ENCODE data around the gene KLHDC10. TPM values are rescaled to one million over a fixed set of nuclear protein-coding genes. Genes with fewer than 3 reads are reported as not detected.

Gene KLHDC10
- polyA plus RNA-seq, 1 donor (not counting 4 experiments of a cell fraction or from before 2014, with no cell fraction given) = 22.7 TPM

- Histone ChIP-seq H3K9me3 (ENCODE audit: control insufficient read depth, low read depth, low read length) (no peaks in the 10 kb centered on the region), H3K36me3 (ENCODE audit: control insufficient read depth in 2 of 2, extremely low read depth in 1 of 2, insufficient read depth in 2 of 2, low read length in 2 of 2) (peaks cover 12 to 13% of the 10 kb centered on the region in 2 experiments), H4K20me1 (ENCODE audit: control insufficient read depth, extremely low read depth, insufficient read depth, low read length) (no peaks in the 10 kb centered on the region), H3K4me3 (ENCODE audit: control insufficient read depth in 2 of 3, extremely low read depth in 1 of 3, insufficient read depth in 2 of 3, low read depth in 1 of 3, low read length in 3 of 3) (no peak overlapping the region), H3K9ac (ENCODE audit: control insufficient read depth, extremely low read depth, insufficient read depth, low read length) (no peak overlapping the region), H3K27me3 (ENCODE audit: control insufficient read depth, extremely low read depth, insufficient read depth, low read length) (no peaks in the 10 kb centered on the region), H3K9me1 (ENCODE audit: control insufficient read depth, extremely low read depth, insufficient read depth, low read length) (no peaks in the 10 kb centered on the region), H3K79me2 (ENCODE audit: control insufficient read depth, insufficient read depth, low read length) (no peaks in the 10 kb centered on the region), H2AFZ (ENCODE audit: control insufficient read depth, low read length) (no peak overlapping the region), H3K4me2 (ENCODE audit: control insufficient read depth, extremely low read depth, insufficient read depth, low read depth, low read length) (no peak overlapping the region), H3K4me1 (ENCODE audit: control insufficient read depth, extremely low read depth, insufficient read depth, low read length) (peaks cover 4% of the 10 kb centered on the region), H3K27ac (ENCODE audit: control insufficient read depth, insufficient read depth, low read length) (no peak overlapping the region)
- TF ChIP-seq EZH2 (IDR thresholded peaks at IDR 0.05; ENCODE audit: low read length) = no peak
- TF ChIP-seq, protein P1, sequence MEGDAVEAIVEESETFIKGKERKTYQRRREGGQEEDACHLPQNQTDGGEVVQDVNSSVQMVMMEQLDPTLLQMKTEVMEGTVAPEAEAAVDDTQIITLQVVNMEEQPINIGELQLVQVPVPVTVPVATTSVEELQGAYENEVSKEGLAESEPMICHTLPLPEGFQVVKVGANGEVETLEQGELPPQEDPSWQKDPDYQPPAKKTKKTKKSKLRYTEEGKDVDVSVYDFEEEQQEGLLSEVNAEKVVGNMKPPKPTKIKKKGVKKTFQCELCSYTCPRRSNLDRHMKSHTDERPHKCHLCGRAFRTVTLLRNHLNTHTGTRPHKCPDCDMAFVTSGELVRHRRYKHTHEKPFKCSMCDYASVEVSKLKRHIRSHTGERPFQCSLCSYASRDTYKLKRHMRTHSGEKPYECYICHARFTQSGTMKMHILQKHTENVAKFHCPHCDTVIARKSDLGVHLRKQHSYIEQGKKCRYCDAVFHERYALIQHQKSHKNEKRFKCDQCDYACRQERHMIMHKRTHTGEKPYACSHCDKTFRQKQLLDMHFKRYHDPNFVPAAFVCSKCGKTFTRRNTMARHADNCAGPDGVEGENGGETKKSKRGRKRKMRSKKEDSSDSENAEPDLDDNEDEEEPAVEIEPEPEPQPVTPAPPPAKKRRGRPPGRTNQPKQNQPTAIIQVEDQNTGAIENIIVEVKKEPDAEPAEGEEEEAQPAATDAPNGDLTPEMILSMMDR (optimal IDR thresholded peaks at IDR 0.05 in 1 of 3, IDR thresholded peaks at IDR 0.05 in 1 of 3, conservative IDR thresholded peaks at IDR 0.05 in 1 of 3; ENCODE audit: extremely low read depth in 1 of 3, insufficient read depth in 2 of 3, low read length in 3 of 3) = no peak
- FAIRE-seq (no peak), DNase-seq (ENCODE audit: low read depth, low spot score) (no peak)
- dilution Hi-C loops (cut with MboI; ENCODE audit: extremely low pct_ligation_motif_present, low sequenced_read_pairs) = no loop called here
These were observed 66.9 kb downstream of the KLHDC10 start for GRCh38 chr7:130137207-130137606.

DNA sequence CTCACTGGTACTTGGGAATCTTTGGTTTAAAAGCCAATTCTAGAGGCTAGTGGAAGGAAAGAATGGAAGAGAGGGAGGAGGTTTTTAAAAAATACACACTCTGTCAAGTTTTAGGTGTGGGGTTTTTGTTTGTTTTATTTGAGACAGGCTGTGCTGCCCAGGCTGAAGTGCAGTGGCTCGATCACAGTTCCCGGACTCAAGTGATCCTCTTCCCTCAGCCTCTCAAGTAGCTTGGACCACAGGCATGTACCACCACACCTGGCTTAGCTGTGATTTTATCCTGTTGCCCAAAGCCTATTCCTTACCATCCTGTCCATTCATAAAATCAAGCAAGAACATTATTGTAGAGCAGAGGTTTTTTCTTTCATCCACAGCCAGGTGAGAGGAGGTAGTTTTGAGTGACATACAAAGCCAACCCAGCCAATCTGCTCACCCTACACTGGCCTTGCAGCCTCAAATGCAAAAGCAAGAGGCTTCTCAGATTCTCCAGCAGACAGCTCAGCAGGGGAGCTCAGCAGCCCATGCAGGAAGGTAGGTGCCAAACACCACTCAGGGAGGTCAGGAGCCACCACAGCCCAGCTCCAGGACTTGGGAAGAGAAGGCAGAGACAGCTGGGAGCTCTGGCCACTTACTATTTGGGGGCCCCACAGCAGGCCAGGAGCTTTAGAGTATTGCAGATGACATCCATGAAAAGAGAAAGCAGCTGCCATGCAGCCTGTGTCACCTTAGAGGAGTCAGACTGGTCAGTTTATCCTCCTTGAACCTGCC, 69.0 kb downstream of the KLHDC10 start:
- DNase-seq (ENCODE audit: low read depth, low spot score) = no peak

More for the DNA sequence above, 69.0 kb downstream of the KLHDC10 start:
- no peak overlapping the region for H3K27ac ChIP-seq (ENCODE audit: control insufficient read depth, insufficient read depth, low read length)
- no peak overlapping the region for H2AFZ ChIP-seq (ENCODE audit: control insufficient read depth, low read length)
- no peaks in the 10 kb centered on the region for H3K9me3 ChIP-seq (ENCODE audit: control insufficient read depth, low read depth, low read length)
- H3K4me1 ChIP-seq (ENCODE audit: control insufficient read depth, extremely low read depth, insufficient read depth, low read length) = peaks cover 4% of the 10 kb centered on the region
- no peaks in the 10 kb centered on the region for H3K9me1 ChIP-seq (ENCODE audit: control insufficient read depth, extremely low read depth, insufficient read depth, low read length)
- no peaks in the 10 kb centered on the region for H4K20me1 ChIP-seq (ENCODE audit: control insufficient read depth, extremely low read depth, insufficient read depth, low read length)
- dilution Hi-C loops (cut with MboI; ENCODE audit: extremely low pct_ligation_motif_present, low sequenced_read_pairs) = no loop called here
- no peak overlapping the region for H3K4me2 ChIP-seq (ENCODE audit: control insufficient read depth, extremely low read depth, insufficient read depth, low read depth, low read length)
- peaks cover 9 to 11% of the 10 kb centered on the region in 2 experiments for H3K36me3 ChIP-seq (ENCODE audit: control insufficient read depth in 2 of 2, extremely low read depth in 1 of 2, insufficient read depth in 2 of 2, low read length in 2 of 2)
- H3K79me2 ChIP-seq (ENCODE audit: control insufficient read depth, insufficient read depth, low read length) = no peaks in the 10 kb centered on the region
- H3K9ac ChIP-seq (ENCODE audit: control insufficient read depth, extremely low read depth, insufficient read depth, low read length) = no peak overlapping the region
- TF ChIP-seq EZH2 (IDR thresholded peaks at IDR 0.05; ENCODE audit: low read length) = no peak
- TF ChIP-seq, protein P1 (optimal IDR thresholded peaks at IDR 0.05 in 1 of 3, IDR thresholded peaks at IDR 0.05 in 1 of 3, conservative IDR thresholded peaks at IDR 0.05 in 1 of 3; ENCODE audit: extremely low read depth in 1 of 3, insufficient read depth in 2 of 3, low read length in 3 of 3) = no peak
- FAIRE-seq = no peak
- H3K27me3 ChIP-seq (ENCODE audit: control insufficient read depth, extremely low read depth, insufficient read depth, low read length) = no peaks in the 10 kb centered on the region
- no peak overlapping the region for H3K4me3 ChIP-seq (ENCODE audit: control insufficient read depth in 2 of 3, extremely low read depth in 1 of 3, insufficient read depth in 2 of 3, low read depth in 1 of 3, low read length in 3 of 3)
